Activated CD4-positive, alpha-beta T cell treated with anti-CD3 and anti-CD28 coated beads, Interleukin-2, amount 50 U/mL, for 1 hour (primary cell): ENCODE results near the gene KBTBD7.
"Not testable (repeated sequence)": the region's sequence is repeated elsewhere in the genome, so short reads cannot be mapped to it uniquely, and the experiment has no call there.

Source experiments
- DNase-seq: peaks from one replicate; pipeline ENCODE4 v3.0.0-alpha.2; 2020

Gene KBTBD7

GRCh38 chr13:41196620-41197019 lies 2.3 kb upstream of the KBTBD7 start:
- DNase-seq, result no peak

- no peak for DNase-seq
Measured at GRCh38 chr13:41196011-41196410, 1.6 kb upstream of the KBTBD7 start.

GRCh38 chr13:41193469-41193868 lies 900 bp downstream of the KBTBD7 start:
- no peak for DNase-seq

GRCh38 chr13:41188584-41188983 lies 5.8 kb downstream of the KBTBD7 start:
- DNase-seq, result no peak

GRCh38 chr13:41186481-41186880 lies 7.9 kb downstream of the KBTBD7 start:
- DNase-seq, result no peak

GRCh38 chr13:41182231-41182630 lies 12.1 kb downstream of the KBTBD7 start:
- DNase-seq, result no peak

- no peak for DNase-seq
Measured at GRCh38 chr13:41179593-41180250, 14.6 kb downstream of the KBTBD7 start.

- no peak for DNase-seq
Measured at GRCh38 chr13:41178040-41178439, 16.3 kb downstream of the KBTBD7 start.

- DNase-seq, result no peak
Measured at GRCh38 chr13:41177616-41178015, 16.8 kb downstream of the KBTBD7 start.

GRCh38 chr13:41175576-41175975 lies 18.8 kb downstream of the KBTBD7 start:
- DNase-seq, result not testable (repeated sequence)

GRCh38 chr13:41162151-41162550 lies 32.2 kb downstream of the KBTBD7 start:
- no peak for DNase-seq

GRCh38 chr13:41159174-41159573 lies 35.2 kb downstream of the KBTBD7 start:
- no peak for DNase-seq

GRCh38 chr13:41157048-41157717 lies 37.2 kb downstream of the KBTBD7 start:
- no peak for DNase-seq

- DNase-seq, result no peak
Measured at GRCh38 chr13:41156620-41157019, 37.7 kb downstream of the KBTBD7 start.

GRCh38 chr13:41154042-41154441 lies 40.3 kb downstream of the KBTBD7 start:
- no peak for DNase-seq

- no peak for DNase-seq
Measured at GRCh38 chr13:41152005-41152404, 42.4 kb downstream of the KBTBD7 start.

GRCh38 chr13:41150058-41150457 lies 44.3 kb downstream of the KBTBD7 start:
- DNase-seq, result no peak

GRCh38 chr13:41148419-41149283 lies 45.7 kb downstream of the KBTBD7 start:
- DNase-seq, result no peak

- no peak for DNase-seq
Measured at GRCh38 chr13:41145136-41145908, 49.0 kb downstream of the KBTBD7 start.

- DNase-seq, result no peak
Measured at GRCh38 chr13:41144576-41144975, 49.8 kb downstream of the KBTBD7 start.
